H1 (cell line): ENCODE results near the gene AOAH. TPM values are rescaled to one million over a fixed set of nuclear protein-coding genes. Genes with fewer than 3 reads are reported as not detected.

Experiments used
- CTCF ChIA-PET: fragments of 300-600 bp; sonication (Branson Sonifier 250); formaldehyde crosslinking; loops from one replicate; lab custom pipeline; 2021; ENCODE audit not compliant: partially characterized antibody; lab: Charles Lee
- POLR2A ChIA-PET: fragments of 300-600 bp; sonication (Branson Sonifier 250); formaldehyde crosslinking; loops from one replicate; lab custom pipeline; 2021; ENCODE audit warnings: inconsistent platforms; ENCODE audit not compliant: partially characterized antibody; lab: Charles Lee
- DNase-seq, 2 experiments: peaks; one replicate each; pipeline versions ENCODE4 v3.0.0 to v3.0.0-alpha.2; 2010 to 2022; ENCODE audit warnings: low spot score in 2 of 2, low read depth in 1 of 2, mixed read lengths in 1 of 2
- FAIRE-seq: peaks from 2 replicates; lab custom pipeline; 2011; peaks lifted over from hg19 to GRCh38; lab: Jason Lieb, UNC
- H2AFZ ChIP-seq: 2 replicates; pipeline ENCODE4 v1.8.1; 2012; ENCODE audit warnings: low read length, inconsistent platforms
- H2AK5ac ChIP-seq: 2 replicates; pipeline ENCODE4 v1.6.1; 2013; ENCODE audit warnings: low read depth, low read length
- H2BK120ac ChIP-seq: replicated peaks from 2 replicates; pipeline ENCODE3; 2013; ENCODE audit warnings: low read depth, low read length, inconsistent platforms
- H2BK12ac ChIP-seq: 2 replicates; pipeline ENCODE4 v1.6.1; 2013; ENCODE audit warnings: low read depth, low read length
- H2BK15ac ChIP-seq: 2 replicates; pipeline ENCODE4 v1.6.1; 2013; ENCODE audit warnings: low read length
- H2BK20ac ChIP-seq: 2 replicates; pipeline ENCODE4 v1.6.1; 2013; ENCODE audit warnings: low read length
- H2BK5ac ChIP-seq: 2 replicates; pipeline ENCODE4 v1.6.1; 2013; ENCODE audit warnings: low read depth, low read length
- H3K14ac ChIP-seq: 2 replicates; pipeline ENCODE4 v1.6.1; 2013; ENCODE audit warnings: inconsistent platforms; ENCODE audit not compliant: insufficient read length
- H3K18ac ChIP-seq: 2 replicates; pipeline ENCODE4 v1.6.1; 2013; ENCODE audit warnings: low read length; ENCODE audit errors: extremely low read depth
- H3K23ac ChIP-seq: 2 replicates; pipeline ENCODE4 v1.6.1; 2013; ENCODE audit warnings: inconsistent platforms; ENCODE audit not compliant: insufficient read length
- H3K23me2 ChIP-seq: 2 replicates; pipeline ENCODE4 v1.6.1; 2013; ENCODE audit warnings: low read depth, low read length
- H3K27ac ChIP-seq: 2 replicates; pipeline ENCODE4 v1.6.1; 2011; ENCODE audit warnings: low read depth, low read length, inconsistent platforms
- H3K27me3 ChIP-seq, 4 experiments: replicated peaks in 1 of 4; 1 replicate in 1 of 4; 2 replicates in 3 of 4; pipeline versions ENCODE4 v1.6.1 to v1.8.1; 2011 to 2013; ENCODE audit warnings: low read length in 3 of 4, mild to moderate bottlenecking in 3 of 4, inconsistent platforms in 2 of 4, mixed read lengths in 2 of 4, moderate library complexity in 1 of 4; ENCODE audit not compliant: control insufficient read depth in 3 of 4, insufficient read depth in 3 of 4; ENCODE audit errors: extremely low read depth in 1 of 4
- H3K36me3 ChIP-seq, 4 experiments: 2 replicates each; pipeline versions ENCODE4 v1.6.1 to v1.8.1; 2011 to 2013; ENCODE audit warnings: mild to moderate bottlenecking in 4 of 4, low read length in 3 of 4, moderate library complexity in 2 of 4, control low read depth in 1 of 4, inconsistent platforms in 1 of 4; ENCODE audit not compliant: insufficient read depth in 4 of 4, control insufficient read depth in 2 of 4
- H3K4ac ChIP-seq: replicated peaks from 2 replicates; pipeline ENCODE3; 2013; ENCODE audit warnings: low read length, low read depth, mixed read lengths, inconsistent platforms; ENCODE audit not compliant: insufficient read length
- H3K4me1 ChIP-seq, 4 experiments: replicated peaks in 1 of 4; 1 replicate in 1 of 4; 2 replicates in 3 of 4; pipeline versions ENCODE4 v1.6.1 to v1.8.1; 2011 to 2013; ENCODE audit warnings: low read length in 3 of 4, inconsistent platforms in 2 of 4, mixed read lengths in 1 of 4; ENCODE audit not compliant: insufficient read depth in 4 of 4, control insufficient read depth in 3 of 4
- H3K4me2 ChIP-seq, 2 experiments: 2 replicates each; pipeline versions ENCODE4 v1.6.1 to v1.8.1; 2011 to 2013; ENCODE audit warnings: low read depth in 2 of 2, low read length in 2 of 2, control low read depth in 1 of 2, inconsistent platforms in 1 of 2, mild to moderate bottlenecking in 1 of 2; ENCODE audit not compliant: insufficient read depth in 1 of 2
- H3K4me3 ChIP-seq, 4 experiments: fragments of 200-600, 300-600 bp in 1 of 4; sonication (generic), shearing (Covaris generic), sonication (Bioruptor Twin) in 1 of 4; 2 replicates each; pipeline versions ENCODE4 v1.5.1 to v1.8.1; 2011 to 2016; ENCODE audit warnings: low read length in 4 of 4, low read depth in 3 of 4, control low read depth in 2 of 4, inconsistent platforms in 2 of 4, mild to moderate bottlenecking in 2 of 4, mixed read lengths in 1 of 4, moderate library complexity in 1 of 4; ENCODE audit not compliant: insufficient read depth in 2 of 4; ENCODE audit errors: extremely low read depth in 1 of 4
- H3K56ac ChIP-seq: replicated peaks from 2 replicates; pipeline ENCODE3; 2013; ENCODE audit warnings: low read depth, mild to moderate bottlenecking, mixed read lengths, low read length, inconsistent platforms; ENCODE audit not compliant: insufficient read length
- H3K79me1 ChIP-seq: 2 replicates; pipeline ENCODE4 v1.6.1; 2013; ENCODE audit warnings: low read depth, low read length, control low read depth
- H3K79me2 ChIP-seq, 2 experiments: 2 replicates each; pipeline versions ENCODE4 v1.6.1 to v1.8.1; 2012 to 2013; ENCODE audit warnings: low read length in 2 of 2, mild to moderate bottlenecking in 2 of 2, inconsistent platforms in 1 of 2; ENCODE audit not compliant: insufficient read depth in 2 of 2, control insufficient read depth in 1 of 2
- H3K9ac ChIP-seq, 4 experiments: replicated peaks in 1 of 4; 1 replicate in 1 of 4; 2 replicates in 3 of 4; pipeline versions ENCODE4 v1.6.1 to v1.8.1; 2011 to 2013; ENCODE audit warnings: low read depth in 3 of 4, low read length in 3 of 4, control low read depth in 2 of 4, mild to moderate bottlenecking in 2 of 4, moderate library complexity in 2 of 4, inconsistent platforms in 1 of 4; ENCODE audit errors: extremely low read depth in 1 of 4
- H3K9me3 ChIP-seq, 2 experiments: 2 replicates each; pipeline versions ENCODE4 v1.6.1 to v1.8.1; 2012 to 2013; ENCODE audit warnings: mild to moderate bottlenecking in 2 of 2, moderate library complexity in 2 of 2, control low read depth in 1 of 2, inconsistent platforms in 1 of 2, low read depth in 1 of 2, low read length in 1 of 2, mixed read lengths in 1 of 2; ENCODE audit not compliant: insufficient read depth in 2 of 2
- H4K20me1 ChIP-seq, 2 experiments: replicated peaks in 1 of 2; 2 replicates each; pipeline versions ENCODE3 to v1.8.1; 2011 to 2013; ENCODE audit warnings: inconsistent platforms in 2 of 2, low read length in 2 of 2, mild to moderate bottlenecking in 1 of 2; ENCODE audit not compliant: insufficient read depth in 2 of 2, control insufficient read depth in 1 of 2
- H4K5ac ChIP-seq: 2 replicates; pipeline ENCODE4 v1.6.1; 2013; ENCODE audit warnings: low read length, low read depth, mixed read lengths, inconsistent platforms; ENCODE audit not compliant: insufficient read length
- H4K8ac ChIP-seq: 2 replicates; pipeline ENCODE4 v1.8.0; 2013; ENCODE audit warnings: mild to moderate bottlenecking, moderate library complexity, low read length, inconsistent platforms; ENCODE audit not compliant: insufficient read depth; ENCODE audit errors: extremely low read depth
- H4K91ac ChIP-seq: replicated peaks from 2 replicates; pipeline ENCODE3; 2013; ENCODE audit warnings: low read length, mixed read lengths, inconsistent platforms; ENCODE audit not compliant: insufficient read length
- POLR2AphosphoS5 ChIP-seq: IDR thresholded peaks from 2 replicates; pipeline ENCODE4 v1.6.1; 2011; ENCODE audit warnings: low read depth, low read length
- RNF2 ChIP-seq: fragments of 200-900, 300-1000 bp; sonication (generic); IDR thresholded peaks from 2 replicates; pipeline ENCODE4 v1.7.1; 2016; ENCODE audit warnings: borderline replicate concordance, low read depth, mild to moderate bottlenecking, antibody characterized with exemption, low read length; ENCODE audit not compliant: poor library complexity, severe bottlenecking; ENCODE audit errors: missing control alignments
- SAP30 ChIP-seq: fragments of 300-600 bp; sonication (generic); IDR thresholded peaks from 2 replicates; pipeline ENCODE4 v1.7.1; 2012; ENCODE audit warnings: low read length, moderate library complexity, mild to moderate bottlenecking, inconsistent platforms; ENCODE audit not compliant: insufficient read depth, insufficient replicate concordance
- TAF1 ChIP-seq: IDR thresholded peaks from 2 replicates; pipeline ENCODE4 v1.6.1; 2011; ENCODE audit warnings: mild to moderate bottlenecking, low read depth, low read length
- YY1 ChIP-seq: IDR thresholded peaks from 2 replicates; pipeline ENCODE4 v1.6.1; 2011; ENCODE audit warnings: low read depth, mild to moderate bottlenecking, low read length
- WGBS, 2 experiments: shearing (Covaris generic) in 1 of 2; methylation state at CpG; one replicate each; pipeline versions ENCODE4 v1.1.6 to v1.1.7; 2013 to 2015; ENCODE audit warnings: low lambda C conversion rate in 2 of 2, mixed read lengths in 2 of 2, inconsistent platforms in 1 of 2, low coverage in 1 of 2, missing lambda C conversion rate in 1 of 2; ENCODE audit not compliant: insufficient replicate concordance in 2 of 2, insufficient coverage in 1 of 2, insufficient read length in 1 of 2; ENCODE audit errors: extremely low coverage in 1 of 2, missing lambda C conversion rate in 1 of 2; 5-methylcytosine and 5-hydroxymethylcytosine counted together
- polyA plus RNA-seq, 7 experiments: library from polyadenylated mRNA; depleted of rRNA in 3 of 7; stranded (reverse) in 5 of 7; unstranded in 2 of 7; fragments of >200 nt in 5 of 7; fragments of 200-250 nt in 2 of 7; gene quantifications; 1 replicate in 5 of 7; 2 replicates in 1 of 7; 4 replicates in 1 of 7; pipeline versions ENCODE4 v1.2.1 to v1.2.3, GENCODE V29; 2011 to 2013; ENCODE audit warnings: missing spikeins in 2 of 7, mixed read lengths in 2 of 7
- total RNA-seq: library from RNA; stranded (reverse); fragmentation: NEBNext Ultra II Directional; extraction: Animal tissue kit (Norgen Biotek cat#: 25700); gene quantifications from 2 replicates; pipeline ENCODE4 v1.2.1, GENCODE V29; 2021

Gene AOAH
- total and polyA plus RNA-seq, 2 of the 8 experiments (the other 6 are each of a cell fraction or from before 2014, with no cell fraction given) = 0.08 TPM; not detected in 1

- TF ChIP-seq TAF1 = no peak
- no peak for TF ChIP-seq RNF2
- no peak for TF ChIP-seq YY1
- TF ChIP-seq SAP30 = no peak
- no peak for TF ChIP-seq POLR2AphosphoS5
- TF ChIP-seq, all 59 proteins: peak for 0
- Histone ChIP-seq H2BK5ac (no peak overlapping the region), H2AFZ (no peak overlapping the region), H3K4me3 (no peak overlapping the region), H3K27ac (no peak overlapping the region), H3K27me3 (no peaks in the 10 kb centered on the region; a peak in 1 of 7 replicates), H3K14ac (no peak overlapping the region), H4K5ac (no peak overlapping the region), H3K18ac (no peak overlapping the region), H3K9ac (no peak overlapping the region), H2BK20ac (no peak overlapping the region), H2BK12ac (no peak overlapping the region; the same call in 1 of the 2 replicates), H3K56ac (no peak overlapping the region), H3K4me2 (no peak overlapping the region), H2BK15ac (no peak overlapping the region), H4K8ac (no peak overlapping the region), H3K4me1 (no peaks in the 10 kb centered on the region), H4K91ac (no peak overlapping the region), H3K9me3 (no peaks in the 10 kb centered on the region), H3K79me2 (no peaks in the 10 kb centered on the region), H3K23me2 (no peaks in the 10 kb centered on the region), H4K20me1 (no peaks in the 10 kb centered on the region), H3K23ac (no peak overlapping the region), H2BK120ac (no peak overlapping the region), H3K36me3 (no peaks in the 10 kb centered on the region), H3K4ac (no peak overlapping the region), H2AK5ac (no peak overlapping the region), H3K79me1 (no peaks in the 10 kb centered on the region)
- ChIA-PET POLR2A (no interaction called here), CTCF (interaction anchor here (1.0 to 2.6 kb wide), 5 partner anchors 9 to 434 kb away, joined by 3 to 7 read pairs (median 3); no protein-coding TSS in a partner anchor)
- FAIRE-seq (no peak), DNase-seq (no peak)
- 83% methylated on average over 4 of the region's 4 CpGs; no CpG with 5 or more reads in 1 of the 2 experiments for WGBS, 2 experiments
Measured at GRCh38 chr7:36747280-36748016, 23.2 kb upstream of the AOAH start.
